ENCODE measurements around the gene RPL10A. TPM values are rescaled to one million over a fixed set of nuclear protein-coding genes. Genes with fewer than 3 reads are reported as not detected.

Gene RPL10A
- total RNA-seq, 4 donors from 2014 or later, result 323 to 991 (median 649) TPM

GRCh38 chr6:35494161-35494563 lies 26.0 kb downstream of the RPL10A start:
- Histone ChIP-seq H3K4me3 (peak overlapping the region in 3 of 4 donors; percentile 6 to 95 (median 12)), H3K36me3 (no peaks in the 10 kb centered on the region), H3K9me3 (no peaks in the 10 kb centered on the region), H3K27ac (peak overlapping the region; percentile 94 to 99 (median 98)), H3K27me3 (peaks cover 11% of the 10 kb centered on the region), H3K4me1 (peaks cover 26 to 75% (median 66%) of the 10 kb centered on the region in 4 donors)
- no peak for DNase-seq
- in situ Hi-C loops (cut with MboI; ENCODE audit: low pct_ligation_motif_present in 1 of 4, low pct_unique_long_range_greater_than_20kb in 1 of 4, low sequenced_read_pairs in 3 of 4) (no loop called here), intact Hi-C loops (cut with DNase I; ENCODE audit: low total_unique reads) (no loop called here)
- 10% methylated on average over 4 of the region's 4 CpGs; no CpG with 5 or more reads in 1 of the 2 donors for WGBS, 2 donors (ENCODE audit: low coverage in 1 of 2)
- TF ChIP-seq EP300 (IDR thresholded peaks at IDR 0.05; ENCODE audit: low read depth) (no peak), CTCF (IDR thresholded peaks at IDR 0.05) (no peak), POLR2AphosphoS5 (IDR thresholded peaks at IDR 0.05) (no peak), POLR2A (IDR thresholded peaks at IDR 0.05) (no peak)

- H3K4me1 ChIP-seq, result peaks cover 22 to 62% (median 53%) of the 10 kb centered on the region in 4 donors
- 60 to 64% methylated on average over 1 to 9 of the region's 9 CpGs for WGBS, 2 donors (ENCODE audit: low coverage in 1 of 2)
- H3K36me3 ChIP-seq, result no peaks in the 10 kb centered on the region
- TF ChIP-seq POLR2AphosphoS5 (IDR thresholded peaks at IDR 0.05), result peak in 2 of 3 donors; percentile 41 to 53
- TF ChIP-seq CTCF (IDR thresholded peaks at IDR 0.05), result no peak
- peak overlapping the region; percentile 64 to 98 (median 94) for H3K4me3 ChIP-seq
- H3K27ac ChIP-seq, result peak overlapping the region; percentile 94 to 99 (median 98)
- in situ Hi-C loops (cut with MboI; ENCODE audit: low pct_ligation_motif_present in 1 of 4, low pct_unique_long_range_greater_than_20kb in 1 of 4, low sequenced_read_pairs in 3 of 4), result no loop called here
- no peak for DNase-seq
- no peaks in the 10 kb centered on the region for H3K9me3 ChIP-seq
- intact Hi-C loops (cut with DNase I; ENCODE audit: low total_unique reads), result no loop called here
- peaks cover 11% of the 10 kb centered on the region for H3K27me3 ChIP-seq
Measured at GRCh38 chr6:35495258-35496035, 27.2 kb downstream of the RPL10A start.

- no peaks in the 10 kb centered on the region for H3K9me3 ChIP-seq
- no peaks in the 10 kb centered on the region for H3K36me3 ChIP-seq
- no peak for TF ChIP-seq CTCF (IDR thresholded peaks at IDR 0.05)
- peak in 2 of 3 donors; percentile 30 to 31 for TF ChIP-seq POLR2AphosphoS5 (IDR thresholded peaks at IDR 0.05)
- TF ChIP-seq EP300 (IDR thresholded peaks at IDR 0.05; ENCODE audit: low read depth), result no peak
- peak; percentile 43 for TF ChIP-seq POLR2A (IDR thresholded peaks at IDR 0.05)
- 12% methylated on average over 25 of the region's 63 CpGs; no CpG with 5 or more reads in 1 of the 2 donors for WGBS, 2 donors (ENCODE audit: low coverage in 1 of 2)
- H3K4me1 ChIP-seq, result peaks cover 16 to 54% (median 47%) of the 10 kb centered on the region in 4 donors
- DNase-seq, result peak; percentile 58
- peak overlapping the region; percentile 64 to 98 (median 94) for H3K4me3 ChIP-seq
- H3K27ac ChIP-seq, result peak overlapping the region; percentile 94 to 99 (median 98)
- in situ Hi-C loops (cut with MboI; ENCODE audit: low pct_ligation_motif_present in 1 of 4, low pct_unique_long_range_greater_than_20kb in 1 of 4, low sequenced_read_pairs in 3 of 4), result no loop called here
- H3K27me3 ChIP-seq, result peaks cover 11% of the 10 kb centered on the region
- intact Hi-C loops (cut with DNase I; ENCODE audit: low total_unique reads), result no loop called here
Measured at GRCh38 chr6:35496036-35496840, 28.0 kb downstream of the RPL10A start.

Data from transverse colon (tissue), 4 donors.